OCI-LY3 (cell line): ENCODE results near the gene PLAC9.

Experiments
- H2AFZ ChIP-seq: fragments of 200-600, 300-600 bp; shearing (Covaris generic); 2 replicates; pipeline ENCODE4 v1.6.0; 2014; ENCODE audit warnings: antibody characterized with exemption, low read depth, low read length
- H3K27ac ChIP-seq: fragments of 200-600, 300-600 bp; sonication (generic); 2 replicates; pipeline ENCODE4 v1.5.1; 2014; ENCODE audit warnings: mild to moderate bottlenecking, low read length, moderate library complexity, mixed read lengths
- H3K27me3 ChIP-seq: fragments of 200-600, 300-600 bp; sonication (generic); 2 replicates; pipeline ENCODE4 v1.6.1; 2014; ENCODE audit warnings: low read depth, low read length, mixed read lengths
- H3K36me3 ChIP-seq: fragments of 200-600, 300-600 bp; sonication (generic); replicated peaks from 2 replicates; pipeline ENCODE3; 2014; ENCODE audit warnings: low read depth, low read length, mixed read lengths
- H3K4me1 ChIP-seq: fragments of 300-600, 200-600 bp; sonication (generic); 2 replicates; pipeline ENCODE4 v1.6.1; 2014; ENCODE audit warnings: low read length, mixed read lengths
- H3K4me2 ChIP-seq: fragments of 200-600, 300-600 bp; sonication (generic); 2 replicates; pipeline ENCODE4 v1.6.1; 2014; ENCODE audit warnings: low read length, mixed read lengths
- H3K4me3 ChIP-seq: fragments of 300-600, 200-600 bp; sonication (generic); 2 replicates; pipeline ENCODE4 v1.5.1; 2014; ENCODE audit warnings: antibody characterized with exemption, mild to moderate bottlenecking, low read length, moderate library complexity
- H3K79me2 ChIP-seq: fragments of 300-600, 200-600 bp; shearing (Covaris generic); 2 replicates; pipeline ENCODE4 v1.6.1; 2014; ENCODE audit warnings: mild to moderate bottlenecking, low read length, mixed read lengths
- H3K9ac ChIP-seq: fragments of 300-600, 200-600 bp; shearing (Covaris generic); 2 replicates; pipeline ENCODE4 v1.6.0; 2014; ENCODE audit warnings: mild to moderate bottlenecking, low read length, moderate library complexity
- H3K9me3 ChIP-seq: fragments of 200-600, 300-600 bp; shearing (Covaris generic); 2 replicates; pipeline ENCODE4 v1.6.1; 2014; ENCODE audit warnings: low read length, mixed read lengths; ENCODE audit not compliant: insufficient read depth
- H4K20me1 ChIP-seq: fragments of 200-600, 300-600 bp; sonication (generic); 2 replicates; pipeline ENCODE4 v1.6.1; 2016; ENCODE audit warnings: low read length, mixed read lengths; ENCODE audit not compliant: insufficient read depth
- CTCF ChIP-seq: fragments of 200-600, 300-600 bp; sonication (generic); IDR thresholded peaks from 2 replicates; pipeline ENCODE4 v1.5.1; 2014; ENCODE audit warnings: antibody characterized with exemption, low read length, low read depth
- EZH2phosphoT487 ChIP-seq: fragments of 200-600 bp; shearing (Covaris generic); IDR thresholded peaks from 2 replicates; pipeline ENCODE4 v1.6.1; 2018; ENCODE audit warnings: antibody characterized with exemption, mixed run types, low read depth

Gene PLAC9

GRCh38 chr10:80167471-80168161, 35.1 kb downstream of the PLAC9 start:
- no peak overlapping the region for H3K27ac ChIP-seq
- peaks cover 16% of the 10 kb centered on the region for H3K4me1 ChIP-seq
- H3K9ac ChIP-seq, result no peak overlapping the region
- H3K79me2 ChIP-seq, result no peaks in the 10 kb centered on the region
- H3K27me3 ChIP-seq, result no peaks in the 10 kb centered on the region
- H3K4me3 ChIP-seq, result no peak overlapping the region
- no peaks in the 10 kb centered on the region for H3K9me3 ChIP-seq
- TF ChIP-seq CTCF (no peak), EZH2phosphoT487 (no peak)
- no peak overlapping the region for H3K4me2 ChIP-seq
- peaks cover 27% of the 10 kb centered on the region for H3K36me3 ChIP-seq
- no peak overlapping the region for H2AFZ ChIP-seq
- 0 out of 2 replicates have a peak, but pooled peaks cover 8% of the 10 kb centered on the region for H4K20me1 ChIP-seq

- Histone ChIP-seq H3K36me3 (peaks cover 23% of the 10 kb centered on the region), H3K27ac (no peak overlapping the region), H3K4me1 (peaks cover 16% of the 10 kb centered on the region)
Measured at GRCh38 chr10:80168162-80168511, 35.6 kb downstream of the PLAC9 start.

DNA sequence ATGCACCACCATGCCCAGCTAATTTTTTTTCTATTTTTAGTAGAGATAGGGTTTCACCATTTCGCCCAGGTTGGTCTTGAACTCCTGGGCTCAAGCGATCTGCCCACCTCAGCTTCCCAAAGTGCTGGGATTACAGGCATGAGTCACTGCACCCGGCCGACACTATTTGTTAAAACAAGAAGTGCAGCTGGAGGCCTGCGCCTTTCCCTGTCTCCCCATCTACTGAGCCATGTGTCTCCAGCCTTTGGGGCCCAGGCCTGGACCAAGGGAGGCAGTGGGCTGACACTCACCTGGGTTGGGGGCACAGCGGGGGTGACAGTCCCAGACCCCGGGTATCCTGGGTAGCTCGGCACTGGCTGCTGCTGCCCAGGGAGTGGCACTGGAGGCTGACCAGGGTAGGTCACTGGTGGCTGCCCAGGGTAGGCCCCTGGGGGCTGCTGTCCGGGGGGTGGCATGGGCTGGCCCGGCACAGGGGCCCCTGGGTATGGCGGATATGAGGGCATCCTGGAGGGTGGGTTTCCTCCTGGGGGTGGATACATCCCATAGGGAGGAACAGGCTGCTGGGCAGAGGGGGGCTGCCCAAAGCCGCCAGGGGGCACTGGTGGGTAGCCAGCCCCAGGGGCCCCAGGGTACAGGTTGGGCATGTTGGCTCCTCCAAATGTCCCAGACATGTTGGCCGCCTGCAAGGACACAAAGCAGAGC, 36.3 kb downstream of the PLAC9 start:
- H3K4me2 ChIP-seq, result no peak overlapping the region
- H3K9me3 ChIP-seq, result no peaks in the 10 kb centered on the region
- H3K4me3 ChIP-seq, result no peak overlapping the region
- peaks cover 16% of the 10 kb centered on the region for H3K4me1 ChIP-seq
- H4K20me1 ChIP-seq, result 0 out of 2 replicates have a peak, but pooled peaks cover 12% of the 10 kb centered on the region
- peaks cover 16% of the 10 kb centered on the region for H3K36me3 ChIP-seq
- H3K9ac ChIP-seq, result no peak overlapping the region
- no peaks in the 10 kb centered on the region for H3K79me2 ChIP-seq
- TF ChIP-seq EZH2phosphoT487 (no peak), CTCF (peak; percentile 48)
- no peak overlapping the region for H3K27ac ChIP-seq
- no peaks in the 10 kb centered on the region for H3K27me3 ChIP-seq
- no peak overlapping the region for H2AFZ ChIP-seq

More at GRCh38 chr10:80168162-80168511, 35.6 kb downstream of the PLAC9 start:
- no peak overlapping the region for H3K4me3 ChIP-seq
- H3K79me2 ChIP-seq, result no peaks in the 10 kb centered on the region
- 0 out of 2 replicates have a peak, but pooled peaks cover 8% of the 10 kb centered on the region for H4K20me1 ChIP-seq
- H3K9ac ChIP-seq, result no peak overlapping the region
- H2AFZ ChIP-seq, result no peak overlapping the region
- no peaks in the 10 kb centered on the region for H3K27me3 ChIP-seq
- no peak overlapping the region for H3K4me2 ChIP-seq
- H3K9me3 ChIP-seq, result no peaks in the 10 kb centered on the region
- TF ChIP-seq CTCF (no peak), EZH2phosphoT487 (no peak)

- Histone ChIP-seq H3K4me3 (no peak overlapping the region), H3K27ac (no peak overlapping the region), H3K4me2 (no peak overlapping the region), H2AFZ (no peak overlapping the region), H3K9me3 (no peaks in the 10 kb centered on the region), H3K27me3 (no peaks in the 10 kb centered on the region), H3K9ac (no peak overlapping the region), H4K20me1 (0 out of 2 replicates have a peak, but pooled peaks cover 12% of the 10 kb centered on the region), H3K36me3 (peaks cover 9% of the 10 kb centered on the region), H3K4me1 (peaks cover 16% of the 10 kb centered on the region), H3K79me2 (peaks cover 7% of the 10 kb centered on the region)
- TF ChIP-seq EZH2phosphoT487 (no peak), CTCF (no peak)
Measured at GRCh38 chr10:80170026-80170425, 37.5 kb downstream of the PLAC9 start.
